NCI-H82 treated with DMSO at 0.1 percent for 48 hours (cell line): ENCODE measurements around the gene BDKRB1.

Experiments used
- DNase-seq: peaks from one replicate; lab custom pipeline; 2025; ENCODE audit not compliant: unreplicated experiment; lab: John Stamatoyannopoulos, UW

BDKRB1 gene

GRCh38 chr14:96255501-96256366 is at the start of gene BDKRB1:
Gene BDKRB1, plus strand, starts transcription at chr14:96256210. Its CDS starts 7,473 bp downstream, at chr14:96263683.
- no peak for DNase-seq

GRCh38 chr14:96206461-96206860 is 49.5 kb upstream of the BDKRB1 start:
- no peak for DNase-seq

GRCh38 chr14:96207686-96208085 is 48.3 kb upstream of the BDKRB1 start:
- DNase-seq, result no peak

GRCh38 chr14:96208739-96209138 is 47.3 kb upstream of the BDKRB1 start:
- DNase-seq, result no peak

- DNase-seq, result no peak
Observed at GRCh38 chr14:96212140-96212539, 43.9 kb upstream of the BDKRB1 start.

- DNase-seq, result no peak
Observed at GRCh38 chr14:96212896-96213295, 43.1 kb upstream of the BDKRB1 start.

- DNase-seq, result no peak
Observed at GRCh38 chr14:96213871-96214465, 42.0 kb upstream of the BDKRB1 start.

GRCh38 chr14:96214793-96215192 is 41.2 kb upstream of the BDKRB1 start:
- DNase-seq, result no peak

GRCh38 chr14:96215452-96216244 is 40.4 kb upstream of the BDKRB1 start:
- DNase-seq, result no peak

- DNase-seq, result no peak
Observed at GRCh38 chr14:96216627-96217026, 39.4 kb upstream of the BDKRB1 start.

- no peak for DNase-seq
Observed at GRCh38 chr14:96217376-96217913, 38.6 kb upstream of the BDKRB1 start.

- DNase-seq, result no peak
Observed at GRCh38 chr14:96221109-96221650, 34.8 kb upstream of the BDKRB1 start.

GRCh38 chr14:96221841-96222240 is 34.2 kb upstream of the BDKRB1 start:
- DNase-seq, result no peak

- DNase-seq, result no peak
Observed at GRCh38 chr14:96224480-96225096, 31.4 kb upstream of the BDKRB1 start.

- no peak for DNase-seq
Observed at GRCh38 chr14:96225213-96225612, 30.8 kb upstream of the BDKRB1 start.

- no peak for DNase-seq
Observed at GRCh38 chr14:96225745-96226151, 30.3 kb upstream of the BDKRB1 start.

GRCh38 chr14:96227428-96227827 is 28.6 kb upstream of the BDKRB1 start:
- no peak for DNase-seq

- no peak for DNase-seq
Observed at GRCh38 chr14:96229315-96229714, 26.7 kb upstream of the BDKRB1 start.

- DNase-seq, result no peak
Observed at GRCh38 chr14:96231056-96231455, 25.0 kb upstream of the BDKRB1 start.

- DNase-seq, result no peak
Observed at GRCh38 chr14:96231526-96232130, 24.4 kb upstream of the BDKRB1 start.
